ENCODE measurements around the gene AGXT2. TPM values are rescaled to one million over a fixed set of nuclear protein-coding genes. Genes with fewer than 3 reads are reported as not detected.

The AGXT2 gene
- total RNA-seq, 6 donors from 2014 or later, result not detected

DNA sequence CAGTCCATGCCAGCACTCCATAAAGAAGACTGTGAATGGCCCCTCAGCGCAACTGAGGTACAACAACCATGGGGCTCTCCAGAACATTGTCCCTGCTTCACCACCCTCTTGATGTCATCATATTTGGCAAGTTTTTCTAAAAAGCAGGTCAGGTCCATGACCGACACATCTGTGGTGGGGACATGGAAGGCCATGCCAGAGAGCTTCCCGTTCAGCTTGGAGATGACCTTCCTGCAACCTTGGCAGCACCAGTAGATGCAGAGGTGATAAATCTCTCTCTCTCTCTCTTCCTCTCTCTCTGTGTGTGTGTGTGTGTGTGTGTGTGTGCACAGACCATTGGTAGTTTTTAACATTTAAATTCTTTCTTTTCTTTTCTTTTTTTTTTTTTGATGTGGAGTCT, 35.4 kb upstream of the AGXT2 start:
- Histone ChIP-seq H3K27me3 (no peaks in the 10 kb centered on the region), H3K4me3 (no peak overlapping the region), H3K9me3 (no peaks in the 10 kb centered on the region), H3K4me1 (no peaks in the 10 kb centered on the region), H3K27ac (no peak overlapping the region), H3K36me3 (no peaks in the 10 kb centered on the region)
- DNase-seq (no peak), ATAC-seq (ENCODE audit: low FRiP score in 2 of 2) (no peak)
- 85 to 93% methylated on average over 3 of the region's 3 CpGs for WGBS, 2 donors
- no peak for TF ChIP-seq EP300 (IDR thresholded peaks at IDR 0.05)
- TF ChIP-seq, protein P1, sequence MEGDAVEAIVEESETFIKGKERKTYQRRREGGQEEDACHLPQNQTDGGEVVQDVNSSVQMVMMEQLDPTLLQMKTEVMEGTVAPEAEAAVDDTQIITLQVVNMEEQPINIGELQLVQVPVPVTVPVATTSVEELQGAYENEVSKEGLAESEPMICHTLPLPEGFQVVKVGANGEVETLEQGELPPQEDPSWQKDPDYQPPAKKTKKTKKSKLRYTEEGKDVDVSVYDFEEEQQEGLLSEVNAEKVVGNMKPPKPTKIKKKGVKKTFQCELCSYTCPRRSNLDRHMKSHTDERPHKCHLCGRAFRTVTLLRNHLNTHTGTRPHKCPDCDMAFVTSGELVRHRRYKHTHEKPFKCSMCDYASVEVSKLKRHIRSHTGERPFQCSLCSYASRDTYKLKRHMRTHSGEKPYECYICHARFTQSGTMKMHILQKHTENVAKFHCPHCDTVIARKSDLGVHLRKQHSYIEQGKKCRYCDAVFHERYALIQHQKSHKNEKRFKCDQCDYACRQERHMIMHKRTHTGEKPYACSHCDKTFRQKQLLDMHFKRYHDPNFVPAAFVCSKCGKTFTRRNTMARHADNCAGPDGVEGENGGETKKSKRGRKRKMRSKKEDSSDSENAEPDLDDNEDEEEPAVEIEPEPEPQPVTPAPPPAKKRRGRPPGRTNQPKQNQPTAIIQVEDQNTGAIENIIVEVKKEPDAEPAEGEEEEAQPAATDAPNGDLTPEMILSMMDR (IDR thresholded peaks at IDR 0.05), result no peak
- TF ChIP-seq POLR2A (IDR thresholded peaks at IDR 0.05), result no peak

DNA sequence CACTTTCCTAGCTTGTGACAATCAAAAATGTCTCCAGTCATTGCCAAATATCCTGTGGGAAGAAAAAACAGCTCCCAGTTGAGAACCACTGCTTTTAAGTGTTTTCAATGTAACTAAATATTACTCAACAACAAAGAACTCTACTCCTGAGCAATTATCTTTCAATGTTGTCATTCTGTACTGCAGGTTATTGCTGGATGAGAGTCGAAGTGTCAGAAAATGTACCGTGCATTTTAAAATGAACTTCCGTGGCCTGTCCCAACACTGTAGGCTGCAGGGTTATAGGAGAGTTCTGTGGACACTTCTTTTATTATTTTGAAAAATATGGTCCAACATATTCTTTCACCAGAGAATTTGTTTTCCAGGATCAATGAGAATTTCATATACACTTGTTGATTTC, 34.8 kb upstream of the AGXT2 start:
- no peak overlapping the region for H3K27ac ChIP-seq
- DNase-seq, result no peak
- H3K4me3 ChIP-seq, result no peak overlapping the region
- no peaks in the 10 kb centered on the region for H3K4me1 ChIP-seq
- no peaks in the 10 kb centered on the region for H3K36me3 ChIP-seq
- H3K27me3 ChIP-seq, result no peaks in the 10 kb centered on the region
- TF ChIP-seq, protein P1 (IDR thresholded peaks at IDR 0.05), result no peak
- TF ChIP-seq POLR2A (IDR thresholded peaks at IDR 0.05) (no peak), POLR2AphosphoS5 (IDR thresholded peaks at IDR 0.05) (no peak), EP300 (IDR thresholded peaks at IDR 0.05) (no peak)
- no peaks in the 10 kb centered on the region for H3K9me3 ChIP-seq
- ATAC-seq (ENCODE audit: low FRiP score in 2 of 2), result no peak
- WGBS, 2 donors, result 88 to 93% methylated on average over 3 of the region's 3 CpGs

DNA sequence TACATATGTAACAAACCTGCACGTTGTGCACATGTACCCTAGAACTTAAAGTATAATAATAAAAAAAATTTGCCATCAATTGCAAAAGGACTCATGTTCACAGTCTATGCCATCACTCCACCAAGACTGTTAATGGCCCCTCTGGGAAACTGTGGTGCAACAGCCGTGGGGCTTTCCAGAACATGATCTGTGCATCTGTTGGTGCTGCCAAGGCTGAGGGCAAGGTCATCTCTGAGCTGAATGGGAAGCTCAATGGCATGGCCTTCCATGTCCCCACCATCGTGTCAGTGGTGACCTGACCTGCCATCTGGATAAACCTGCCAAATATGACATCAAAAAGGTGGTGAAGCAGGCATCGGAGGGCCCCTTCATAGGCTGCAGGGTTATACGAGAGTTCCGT, 33.4 kb upstream of the AGXT2 start:
- Histone ChIP-seq H3K27ac (no peak overlapping the region), H3K9me3 (no peaks in the 10 kb centered on the region), H3K4me1 (no peaks in the 10 kb centered on the region), H3K36me3 (no peaks in the 10 kb centered on the region), H3K27me3 (no peaks in the 10 kb centered on the region), H3K4me3 (no peak overlapping the region)
- DNase-seq (no peak), ATAC-seq (ENCODE audit: low FRiP score in 2 of 2) (no peak)
- no peak for TF ChIP-seq POLR2AphosphoS5 (IDR thresholded peaks at IDR 0.05)
- TF ChIP-seq, protein P1 (IDR thresholded peaks at IDR 0.05), result no peak
- no peak for TF ChIP-seq EP300 (IDR thresholded peaks at IDR 0.05)
- TF ChIP-seq POLR2A (IDR thresholded peaks at IDR 0.05), result no peak
- 84 to 91% methylated on average over 6 of the region's 6 CpGs for WGBS, 2 donors

DNA sequence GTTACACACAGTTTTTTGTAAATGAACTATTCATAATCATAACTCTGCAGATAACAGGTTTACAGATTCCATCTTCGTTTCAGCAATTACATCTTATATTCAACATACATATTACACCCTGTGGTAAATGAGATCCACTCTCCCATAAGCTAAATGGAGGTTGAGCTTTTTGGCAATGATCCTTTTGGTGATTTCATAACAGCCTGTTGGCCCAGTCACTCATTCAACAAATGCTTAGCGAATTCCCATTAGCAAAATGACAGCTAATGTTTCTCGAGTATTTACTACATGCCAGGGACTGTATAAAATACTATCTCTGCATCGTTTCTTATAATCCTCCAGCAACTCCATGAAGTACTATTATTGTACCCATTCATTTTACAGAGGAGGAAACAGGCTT, 25.4 kb upstream of the AGXT2 start:
- no peaks in the 10 kb centered on the region for H3K4me1 ChIP-seq
- H3K27ac ChIP-seq, result no peak overlapping the region
- TF ChIP-seq, protein P1 (IDR thresholded peaks at IDR 0.05), result no peak
- no peak for TF ChIP-seq EP300 (IDR thresholded peaks at IDR 0.05)
- TF ChIP-seq POLR2AphosphoS5 (IDR thresholded peaks at IDR 0.05), result no peak
- TF ChIP-seq POLR2A (IDR thresholded peaks at IDR 0.05), result no peak
- ATAC-seq (ENCODE audit: low FRiP score in 2 of 2) (no peak), DNase-seq (no peak)
- H3K27me3 ChIP-seq, result no peaks in the 10 kb centered on the region
- no peaks in the 10 kb centered on the region for H3K36me3 ChIP-seq
- 77 to 82% methylated on average over 4 of the region's 4 CpGs for WGBS, 2 donors
- no peaks in the 10 kb centered on the region for H3K9me3 ChIP-seq
- H3K4me3 ChIP-seq, result no peak overlapping the region

DNA sequence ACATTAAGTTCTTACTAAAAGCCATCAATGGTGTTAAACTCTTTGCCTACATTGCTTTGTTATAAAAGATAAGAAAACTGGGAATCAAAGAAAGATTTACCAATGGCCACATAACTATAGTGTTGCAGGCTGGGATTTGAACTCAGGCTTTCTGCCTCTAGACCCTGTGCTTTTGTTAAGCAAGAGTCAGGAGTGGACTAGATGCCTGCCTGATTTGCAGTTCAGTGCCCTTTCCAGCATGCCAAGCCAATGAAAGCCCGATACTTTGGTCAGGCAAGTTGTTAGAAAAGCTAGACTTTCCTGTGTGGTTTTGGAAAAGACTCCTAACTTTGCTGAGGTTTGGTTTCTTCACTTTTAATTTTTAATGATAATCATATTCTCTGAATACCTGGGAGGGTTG, 21.4 kb upstream of the AGXT2 start:
- 90 to 95% methylated on average over 1 of the region's 1 CpG for WGBS, 2 donors
- no peaks in the 10 kb centered on the region for H3K36me3 ChIP-seq
- H3K9me3 ChIP-seq, result no peaks in the 10 kb centered on the region
- TF ChIP-seq, protein P1 (IDR thresholded peaks at IDR 0.05), result no peak
- no peak for TF ChIP-seq POLR2AphosphoS5 (IDR thresholded peaks at IDR 0.05)
- TF ChIP-seq EP300 (IDR thresholded peaks at IDR 0.05), result no peak
- no peak for TF ChIP-seq POLR2A (IDR thresholded peaks at IDR 0.05)
- no peaks in the 10 kb centered on the region for H3K4me1 ChIP-seq
- DNase-seq, result no peak
- no peak for ATAC-seq (ENCODE audit: low FRiP score in 2 of 2)
- H3K27ac ChIP-seq, result no peak overlapping the region
- H3K4me3 ChIP-seq, result no peak overlapping the region
- no peaks in the 10 kb centered on the region for H3K27me3 ChIP-seq
